Activated naive CD4-positive, alpha-beta T cell treated with Interleukin-2 at 50 U/mL for 16 hours (primary cell): ENCODE results near the gene APOO.

Experiments used
- DNase-seq: peaks from one replicate; pipeline ENCODE4 v3.0.0-alpha.2; 2020

Gene APOO

GRCh38 chrX:23907498-23908218 lies at the start of gene APOO, which contains the start of gene CXorf58:
APOO (minus strand) TSS chrX:23907938; CDS start chrX:23907702, 236 bp downstream.
CXorf58 (plus strand) TSS chrX:23908006; CDS start chrX:23910303, 2,297 bp downstream.
- peak; percentile 91 for DNase-seq

GRCh38 chrX:23954396-23954795 lies 46.7 kb upstream of the APOO start:
- DNase-seq, result no peak

- DNase-seq, result no peak
Measured at GRCh38 chrX:23953908-23954269, 46.2 kb upstream of the APOO start.

GRCh38 chrX:23952984-23953907 lies 45.5 kb upstream of the APOO start:
- peak; percentile 22 for DNase-seq

- no peak for DNase-seq
Measured at GRCh38 chrX:23952391-23952790, 44.7 kb upstream of the APOO start.

- no peak for DNase-seq
Measured at GRCh38 chrX:23945206-23945605, 37.5 kb upstream of the APOO start.

- no peak for DNase-seq
Measured at GRCh38 chrX:23944234-23944633, 36.5 kb upstream of the APOO start.

- DNase-seq, result no peak
Measured at GRCh38 chrX:23939203-23939602, 31.5 kb upstream of the APOO start.

- DNase-seq, result no peak
Measured at GRCh38 chrX:23938690-23939089, 31.0 kb upstream of the APOO start.

- DNase-seq, result no peak
Measured at GRCh38 chrX:23937100-23937499, 29.4 kb upstream of the APOO start.

- no peak for DNase-seq
Measured at GRCh38 chrX:23936180-23936579, 28.4 kb upstream of the APOO start.

- DNase-seq, result no peak
Measured at GRCh38 chrX:23935106-23935505, 27.4 kb upstream of the APOO start.

GRCh38 chrX:23932046-23932445 lies 24.3 kb upstream of the APOO start:
- no peak for DNase-seq

GRCh38 chrX:23930894-23931604 lies 23.3 kb upstream of the APOO start:
- no peak for DNase-seq

- no peak for DNase-seq
Measured at GRCh38 chrX:23926015-23926414, 18.3 kb upstream of the APOO start.

- no peak for DNase-seq
Measured at GRCh38 chrX:23919706-23920320, 12.1 kb upstream of the APOO start.

GRCh38 chrX:23919148-23919547 lies 11.4 kb upstream of the APOO start:
- no peak for DNase-seq

GRCh38 chrX:23911126-23911835 lies 3.5 kb upstream of the APOO start:
- DNase-seq, result no peak

- no peak for DNase-seq
Measured at GRCh38 chrX:23908219-23909004, 674 bp upstream of the APOO start.

- no peak for DNase-seq
Measured at GRCh38 chrX:23907111-23907497, 634 bp downstream of the APOO start.

GRCh38 chrX:23904096-23904495 lies 3.6 kb downstream of the APOO start:
- DNase-seq, result no peak
